Measurements from ENCODE around the gene ZIM2. TPM values are rescaled to one million over a fixed set of nuclear protein-coding genes. Genes with fewer than 3 reads are reported as not detected.

Gene ZIM2
- total RNA-seq, 1 donor from 2014 or later = not detected

DNA sequence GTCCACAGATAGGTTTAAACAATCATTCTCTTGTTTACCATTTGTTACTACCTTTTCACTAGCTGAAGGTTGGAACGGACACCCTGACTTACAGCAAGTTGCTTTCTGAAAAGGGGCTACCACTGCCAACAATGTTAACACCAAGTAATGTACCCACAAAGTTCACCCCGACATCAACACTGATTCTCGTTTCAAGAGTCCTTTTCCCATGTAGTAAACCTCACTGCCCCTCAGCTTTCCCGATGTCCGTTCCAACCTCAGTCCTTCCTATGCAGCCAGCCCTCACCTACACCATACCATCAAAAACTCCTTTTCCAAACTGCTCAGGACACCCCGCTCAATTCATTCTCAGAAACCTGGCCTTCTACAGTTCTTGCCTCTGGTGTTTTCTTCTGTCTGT, 29.0 kb downstream of the ZIM2 start:
- intact Hi-C loops (cut with DNase I) = no loop called here
- no peak for DNase-seq
- no peak for TF ChIP-seq CTCF (IDR thresholded peaks at IDR 0.05)

DNA sequence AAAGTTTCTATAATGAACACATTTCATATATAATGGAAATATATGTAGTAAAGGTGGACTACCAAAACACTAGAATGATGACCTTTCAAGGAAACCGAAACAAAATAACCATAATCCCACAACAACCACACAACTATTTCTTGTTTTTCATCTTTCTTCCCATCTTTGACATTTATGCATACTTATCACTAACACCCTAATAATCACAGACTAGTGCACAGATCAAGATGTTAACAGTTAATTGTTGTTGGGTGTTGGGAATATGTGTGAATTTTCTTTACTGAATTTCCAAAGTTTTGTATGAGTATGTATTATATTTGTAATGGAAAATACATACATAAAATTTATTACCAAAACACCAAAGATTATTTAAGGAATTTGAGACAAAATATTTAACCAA, 30.3 kb downstream of the ZIM2 start:
- intact Hi-C loops (cut with DNase I) = no loop called here
- Histone ChIP-seq H3K36me3 (no peaks in the 10 kb centered on the region), H3K4me1 (no peaks in the 10 kb centered on the region), H3K4me3 (no peak overlapping the region), H3K27ac (no peak overlapping the region), H3K9me3 (no peaks in the 10 kb centered on the region), H3K27me3 (no peaks in the 10 kb centered on the region)
- no peak for ATAC-seq
- TF ChIP-seq CTCF (IDR thresholded peaks at IDR 0.05) = no peak
- DNase-seq = no peak

More for the DNA sequence above, 29.0 kb downstream of the ZIM2 start:
- ATAC-seq = no peak
- H3K4me1 ChIP-seq = no peaks in the 10 kb centered on the region
- H3K27me3 ChIP-seq = no peaks in the 10 kb centered on the region
- no peaks in the 10 kb centered on the region for H3K36me3 ChIP-seq
- no peak overlapping the region for H3K4me3 ChIP-seq
- no peak overlapping the region for H3K27ac ChIP-seq
- no peaks in the 10 kb centered on the region for H3K9me3 ChIP-seq

DNA sequence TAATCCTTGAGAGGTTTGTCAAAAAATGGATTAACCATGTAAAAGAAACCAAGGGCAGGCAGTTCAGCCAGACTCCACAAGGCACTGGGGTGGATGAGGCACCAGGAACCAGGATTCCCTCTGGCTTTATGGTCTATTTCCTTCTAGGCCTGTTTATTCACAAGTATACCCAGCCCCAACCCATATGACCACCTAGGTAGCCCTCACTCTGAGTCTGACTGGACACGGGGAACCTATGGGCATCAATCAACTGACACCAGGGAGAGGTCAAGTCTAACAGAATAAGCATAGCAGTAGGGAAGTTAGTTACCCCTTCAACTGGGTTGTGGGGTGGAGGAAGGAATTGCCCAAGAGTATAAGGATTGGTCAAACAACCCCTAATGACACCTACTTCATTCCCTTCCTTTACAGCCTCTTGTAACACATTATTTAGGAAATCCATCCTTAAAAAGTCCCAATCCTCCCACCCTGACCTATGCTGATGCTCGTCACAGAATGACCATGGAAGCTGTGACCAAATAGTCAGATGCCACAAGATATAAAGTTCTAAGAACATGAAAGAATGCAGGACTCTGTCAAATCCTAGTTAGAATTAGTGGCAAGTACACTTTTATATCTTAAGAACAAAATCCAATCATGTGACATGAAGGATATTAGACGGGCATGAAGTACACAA, 31.7 kb downstream of the ZIM2 start:
- Histone ChIP-seq H3K4me3 (no peak overlapping the region), H3K27ac (no peak overlapping the region), H3K36me3 (no peaks in the 10 kb centered on the region), H3K4me1 (no peaks in the 10 kb centered on the region), H3K9me3 (no peaks in the 10 kb centered on the region), H3K27me3 (no peaks in the 10 kb centered on the region)
- intact Hi-C loops (cut with DNase I) = no loop called here
- ATAC-seq (no peak), DNase-seq (no peak)
- TF ChIP-seq CTCF (IDR thresholded peaks at IDR 0.05) = no peak

GRCh38 chr19:56806639-56807038, 33.9 kb downstream of the ZIM2 start:
- H3K27ac ChIP-seq = no peak overlapping the region
- no peaks in the 10 kb centered on the region for H3K36me3 ChIP-seq
- no peaks in the 10 kb centered on the region for H3K27me3 ChIP-seq
- H3K9me3 ChIP-seq = no peaks in the 10 kb centered on the region
- no peak overlapping the region for H3K4me3 ChIP-seq
- H3K4me1 ChIP-seq = no peaks in the 10 kb centered on the region
- no peak for DNase-seq
- intact Hi-C loops (cut with DNase I) = no loop called here
- TF ChIP-seq CTCF (IDR thresholded peaks at IDR 0.05) = no peak
- no peak for ATAC-seq

DNA sequence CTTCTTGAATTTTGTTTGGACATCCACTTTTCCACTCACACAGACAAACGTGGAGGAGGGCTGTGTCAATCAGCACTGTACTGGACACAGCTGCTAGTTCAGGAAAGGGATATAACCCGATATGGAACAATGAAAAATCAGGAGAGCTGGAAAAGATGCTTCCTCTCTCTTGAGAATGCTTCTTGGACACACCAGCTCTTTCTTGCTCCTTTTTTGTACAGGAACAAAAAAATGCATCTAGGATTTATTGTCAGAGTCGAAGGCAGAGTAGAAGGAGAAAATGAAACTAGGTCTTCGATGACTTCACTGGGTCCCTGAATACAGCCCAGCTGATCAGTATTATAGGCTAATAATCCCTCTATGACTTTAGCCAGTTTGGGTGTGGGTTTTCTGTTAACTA, 62.2 kb downstream of the ZIM2 start:
- DNase-seq = no peak

More for the DNA sequence above, 62.2 kb downstream of the ZIM2 start:
- intact Hi-C loops (cut with DNase I) = no loop called here
- no peaks in the 10 kb centered on the region for H3K36me3 ChIP-seq
- no peak for TF ChIP-seq CTCF (IDR thresholded peaks at IDR 0.05)
- H3K4me1 ChIP-seq = no peaks in the 10 kb centered on the region
- ATAC-seq = no peak
- no peaks in the 10 kb centered on the region for H3K27me3 ChIP-seq
- no peak overlapping the region for H3K4me3 ChIP-seq
- H3K9me3 ChIP-seq = no peaks in the 10 kb centered on the region
- no peak overlapping the region for H3K27ac ChIP-seq
